HCT116 (cell line): ENCODE measurements around the gene CECR2. TPM values are rescaled to one million over a fixed set of nuclear protein-coding genes. Genes with fewer than 3 reads are reported as not detected.

Experiments used
- ATAC-seq: fragments of 200-7000 bp; cut with Tn5 transposase; 2 replicates; pipeline ENCODE4 v1.9.1; 2020; ENCODE audit warnings: mild to moderate bottlenecking, moderate library complexity
- BruUV-seq: library from RNA; stranded (reverse); fragments of 400-500 nt; replicated peaks from 2 replicates; lab custom pipeline; 2021; lab: Mats Ljungman, UMichigan
- CTCF ChIA-PET: fragments of 300-600 bp; sonication (Branson Sonifier 250); formaldehyde crosslinking; loops from one replicate; lab custom pipeline; 2021; ENCODE audit warnings: antibody characterized with exemption; lab: Charles Lee
- POLR2A ChIA-PET: fragments of 300-600, 350-600 bp; sonication (Branson Sonifier 250); formaldehyde crosslinking; loops from one replicate; lab custom pipeline; 2021; ENCODE audit warnings: antibody characterized with exemption; lab: Charles Lee
- RAD21 ChIA-PET, 2 experiments: fragments of 300-600 bp; sonication (Branson Sonifier 250); formaldehyde crosslinking; loops; one replicate each; lab custom pipeline; 2023; ENCODE audit warnings: low total read pairs in 2 of 2; ENCODE audit not compliant: uncharacterized antibody in 2 of 2, unreplicated experiment in 2 of 2, low non-redundant PET in 1 of 2; lab: Charles Lee
- DNase-seq: peaks from one replicate; pipeline ENCODE4 v3.0.0-alpha.2; 2010; ENCODE audit warnings: low read depth, low spot score
- H2AFZ ChIP-seq: fragments of 200-600 bp; shearing (Covaris generic), sonication (generic); 2 replicates; pipeline ENCODE4 v1.6.1; 2017; ENCODE audit warnings: low read depth, mixed run types, mixed read lengths, antibody characterized with exemption, low read length; ENCODE audit not compliant: poor library complexity, severe bottlenecking
- H3K27ac ChIP-seq: 2 replicates; pipeline ENCODE4 v1.5.1; 2012; ENCODE audit warnings: low read depth, low read length
- H3K27me3 ChIP-seq: fragments of 200-600 bp; sonication (generic); 2 replicates; pipeline ENCODE4 v1.6.1; 2016; ENCODE audit warnings: mixed run types, low read length, mixed read lengths; ENCODE audit not compliant: insufficient read depth
- H3K36me3 ChIP-seq, 2 experiments: fragments of 200-500 bp in 1 of 2; fragments of 200-600 bp in 1 of 2; sonication (Bioruptor generic) in 1 of 2; sonication (generic) in 1 of 2; 2 replicates each; pipeline versions ENCODE4 v1.5.1 to v1.6.1; 2014 to 2016; ENCODE audit warnings: low read length in 2 of 2, inconsistent platforms in 1 of 2, mixed read lengths in 1 of 2, mixed run types in 1 of 2; ENCODE audit not compliant: insufficient read depth in 2 of 2, control insufficient read depth in 1 of 2
- H3K4me1 ChIP-seq, 2 experiments: fragments of 200-600 bp in 1 of 2; sonication (generic) in 1 of 2; 2 replicates each; pipeline versions ENCODE4 v1.5.1 to v1.6.1; 2012 to 2017; ENCODE audit warnings: low read length in 2 of 2, inconsistent platforms in 1 of 2, mild to moderate bottlenecking in 1 of 2, mixed read lengths in 1 of 2, mixed run types in 1 of 2, moderate library complexity in 1 of 2; ENCODE audit not compliant: insufficient read depth in 2 of 2, control insufficient read depth in 1 of 2
- H3K4me2 ChIP-seq: fragments of 200-600 bp; sonication (generic); 2 replicates; pipeline ENCODE4 v1.6.1; 2017; ENCODE audit warnings: mixed run types, low read length, mixed read lengths
- H3K4me3 ChIP-seq, 2 experiments: fragments of 200-600 bp in 1 of 2; sonication (generic) in 1 of 2; replicated peaks in 1 of 2; 2 replicates each; pipeline ENCODE4 v1.5.1; 2011 to 2016; ENCODE audit warnings: low read length in 2 of 2, control low read depth in 1 of 2, low read depth in 1 of 2, mild to moderate bottlenecking in 1 of 2, mixed read lengths in 1 of 2, mixed run types in 1 of 2
- H3K79me2 ChIP-seq: fragments of 200-600 bp; sonication (generic); 2 replicates; pipeline ENCODE4 v1.6.1; 2017; ENCODE audit warnings: mild to moderate bottlenecking, mixed run types, low read length, moderate library complexity, mixed read lengths; ENCODE audit not compliant: insufficient read depth
- H3K9ac ChIP-seq: fragments of 200-600 bp; sonication (generic); 2 replicates; pipeline ENCODE4 v1.6.1; 2016; ENCODE audit warnings: low read length, mixed read lengths
- H3K9me2 ChIP-seq: fragments of 200-600 bp; sonication (generic), shearing (Covaris generic); 2 replicates; pipeline ENCODE4 v1.6.1; 2017; ENCODE audit warnings: mixed run types, mild to moderate bottlenecking, moderate library complexity; ENCODE audit not compliant: insufficient read depth
- H3K9me3 ChIP-seq, 2 experiments: fragments of 200-500 bp in 1 of 2; fragments of 200-600 bp in 1 of 2; sonication (Bioruptor generic) in 1 of 2; sonication (generic) in 1 of 2; 2 replicates each; pipeline ENCODE4 v1.6.1; 2014 to 2017; ENCODE audit warnings: low read length in 2 of 2, mixed read lengths in 2 of 2, inconsistent platforms in 1 of 2, low read depth in 1 of 2, mild to moderate bottlenecking in 1 of 2, mixed run types in 1 of 2, moderate library complexity in 1 of 2; ENCODE audit not compliant: control insufficient read depth in 1 of 2, insufficient read depth in 1 of 2
- H4K20me1 ChIP-seq: fragments of 200-600 bp; sonication (generic), shearing (Covaris generic); 2 replicates; pipeline ENCODE4 v1.6.1; 2017; ENCODE audit warnings: mixed run types, mild to moderate bottlenecking, moderate library complexity; ENCODE audit not compliant: insufficient read depth
- MAX ChIP-seq: IDR thresholded peaks from 2 replicates; pipeline ENCODE4 v1.6.1; 2012
- POLR2AphosphoS5 ChIP-seq: IDR thresholded peaks from 2 replicates; pipeline ENCODE4 v1.6.1; 2011; ENCODE audit warnings: mild to moderate bottlenecking, low read depth, low read length, moderate library complexity
- ZBTB33 ChIP-seq: IDR thresholded peaks from 2 replicates; pipeline ENCODE4 v1.6.1; 2011; ENCODE audit warnings: mild to moderate bottlenecking, low read length, moderate library complexity; ENCODE audit not compliant: insufficient replicate concordance; ENCODE audit errors: extremely low read depth
- intact Hi-C: fragments of 100-400 bp; cut with micrococcal nuclease; formaldehyde crosslinking; loops from 2 replicates; pipeline ENCODE4 v1.10.0; 2022
- total RNA-seq: library from RNA; stranded (reverse); gene quantifications from one replicate; pipeline ENCODE4 v1.2.1, GENCODE V29; 2021; ENCODE audit not compliant: unreplicated experiment

Gene CECR2
- total RNA-seq, 1 experiment from 2014 or later = 6.0 TPM

GRCh38 chr22:17541476-17541875 is 172.2 kb downstream of the CECR2 start:
- intact Hi-C loops = no loop called here
- H3K4me3 ChIP-seq = no peak overlapping the region
- CTCF ChIA-PET = no interaction called here

GRCh38 chr22:17542452-17542851 is 173.2 kb downstream of the CECR2 start:
- ATAC-seq (no peak), DNase-seq (no peak)
- Histone ChIP-seq H3K9ac (no peak overlapping the region), H3K27ac (no peak overlapping the region), H3K79me2 (no peaks in the 10 kb centered on the region), H3K9me3 (no peaks in the 10 kb centered on the region), H3K27me3 (no peaks in the 10 kb centered on the region), H3K4me3 (no peak overlapping the region), H3K4me2 (no peak overlapping the region), H4K20me1 (no peaks in the 10 kb centered on the region), H3K9me2 (no peaks in the 10 kb centered on the region), H3K36me3 (no peaks in the 10 kb centered on the region; a peak in 1 of 4 replicates), H3K4me1 (no peaks in the 10 kb centered on the region), H2AFZ (no peak overlapping the region)
- TF ChIP-seq MAX = no peak
- ChIA-PET RAD21 (no interaction called here), POLR2A (no interaction called here), CTCF (no interaction called here)
- BruUV-seq = no TSS peak
- intact Hi-C loops = no loop called here

More at GRCh38 chr22:17541476-17541875, 172.2 kb downstream of the CECR2 start:
- TF ChIP-seq ZBTB33 = no peak
- TF ChIP-seq POLR2AphosphoS5 = no peak
- RAD21 ChIA-PET = no interaction called here
- no peak overlapping the region for H3K4me2 ChIP-seq
- H4K20me1 ChIP-seq = no peaks in the 10 kb centered on the region
- H3K27me3 ChIP-seq = no peaks in the 10 kb centered on the region
- POLR2A ChIA-PET = no interaction called here
- no peaks in the 10 kb centered on the region for H3K9me2 ChIP-seq
- no TSS peak for BruUV-seq
- no peak overlapping the region for H2AFZ ChIP-seq
- H3K9ac ChIP-seq = no peak overlapping the region
- H3K79me2 ChIP-seq = no peaks in the 10 kb centered on the region
- ATAC-seq = no peak
- DNase-seq = no peak
- no peaks in the 10 kb centered on the region for H3K9me3 ChIP-seq
- no peak overlapping the region for H3K27ac ChIP-seq
- no peaks in the 10 kb centered on the region; a peak in 1 of 4 replicates for H3K36me3 ChIP-seq
- no peaks in the 10 kb centered on the region for H3K4me1 ChIP-seq
